Measurements from ENCODE around the gene TBC1D1.

DNA sequence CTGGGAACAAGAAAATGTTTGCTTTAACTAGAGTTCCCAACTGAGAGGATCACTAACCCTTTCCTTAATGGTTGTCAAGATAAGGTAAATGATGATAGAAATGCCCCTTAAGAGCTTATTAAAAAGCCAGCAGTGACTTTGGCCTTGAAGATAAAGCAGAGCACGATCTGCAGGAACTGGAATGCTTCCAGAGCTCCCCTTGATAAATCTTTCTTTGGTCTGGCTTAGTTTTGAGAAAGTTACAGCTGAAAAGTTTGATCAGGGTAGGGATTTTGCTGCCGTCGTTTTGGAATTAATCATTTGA, 133.3 kb downstream of the TBC1D1 start:
- no peak for TF ChIP-seq ZNF274 (IDR thresholded peaks at IDR 0.05; ENCODE audit: low read depth, low read length)
- no peak for TF ChIP-seq YY1 (IDR thresholded peaks at IDR 0.05; ENCODE audit: insufficient read depth, insufficient read length)
